Stimulated activated CD4-positive, alpha-beta T cell treated with anti-CD3 and anti-CD28 coated beads, Interleukin-2, amount 100 ng/mL, for 48 hours (primary cell): ENCODE results near the gene IAPP.
"Not testable (repeated sequence)": the region's sequence is repeated elsewhere in the genome, so short reads cannot be mapped to it uniquely, and the experiment has no call there.

ENCODE experiments used
- DNase-seq, 2 donors: peaks; one replicate each; pipeline ENCODE4 v3.0.0-alpha.2; 2020

Gene IAPP

GRCh38 chr12:21372602-21373001 lies at the start of gene IAPP:
Gene IAPP (plus strand): TSS chr12:21372902. CDS start chr12:21373352, 450 bp downstream.
- no peak for DNase-seq

DNA sequence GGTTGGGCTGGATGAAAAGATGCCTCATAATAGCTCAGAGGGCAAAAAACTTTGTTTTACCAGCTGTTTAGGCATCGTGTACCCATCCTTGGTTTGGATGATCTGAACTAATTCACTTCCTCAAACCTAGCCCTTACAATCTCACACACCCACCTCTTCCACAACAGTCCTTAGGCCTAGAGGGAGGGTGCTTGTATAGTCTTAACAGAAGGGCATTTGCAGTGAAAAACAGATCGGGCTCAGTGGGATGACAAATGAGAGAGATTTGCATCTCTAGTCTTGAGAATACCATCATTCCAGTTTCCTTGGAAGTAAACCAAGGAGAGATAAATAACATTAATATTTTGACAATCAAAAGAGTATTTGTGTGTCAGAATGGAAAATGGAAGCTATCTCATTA lies 49.0 kb upstream of the IAPP start:
- no peak for DNase-seq

- no peak for DNase-seq
Observed at GRCh38 chr12:21324551-21324950, 48.2 kb upstream of the IAPP start.

GRCh38 chr12:21328578-21328977 lies 44.1 kb upstream of the IAPP start:
- no peak for DNase-seq

DNA sequence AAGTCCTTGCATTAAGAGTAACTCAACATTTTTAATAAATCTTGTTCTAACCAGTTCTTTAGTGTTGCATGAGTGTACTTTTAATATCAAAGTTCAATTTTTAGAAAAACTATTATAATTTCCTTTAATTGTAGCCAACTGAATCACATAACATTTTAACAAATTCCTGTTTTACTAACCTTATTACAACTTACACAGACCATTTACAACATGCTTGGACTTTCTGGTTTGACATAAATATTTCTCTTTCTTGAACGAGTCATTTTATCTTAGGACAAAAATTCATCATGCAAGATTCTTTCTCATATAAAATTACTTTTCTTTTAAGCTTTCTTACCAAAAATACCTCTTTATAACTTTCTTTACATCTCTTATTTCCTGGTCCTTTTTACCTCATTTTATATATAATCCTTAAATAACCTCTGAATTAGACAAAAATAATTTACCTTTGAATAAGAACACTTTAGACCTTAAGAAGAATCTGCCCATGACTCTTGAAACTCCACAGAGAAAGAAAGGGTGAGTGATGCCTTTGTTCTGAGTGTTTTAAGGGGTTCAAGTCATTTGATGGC lies 41.9 kb upstream of the IAPP start:
- no peak for DNase-seq

DNA sequence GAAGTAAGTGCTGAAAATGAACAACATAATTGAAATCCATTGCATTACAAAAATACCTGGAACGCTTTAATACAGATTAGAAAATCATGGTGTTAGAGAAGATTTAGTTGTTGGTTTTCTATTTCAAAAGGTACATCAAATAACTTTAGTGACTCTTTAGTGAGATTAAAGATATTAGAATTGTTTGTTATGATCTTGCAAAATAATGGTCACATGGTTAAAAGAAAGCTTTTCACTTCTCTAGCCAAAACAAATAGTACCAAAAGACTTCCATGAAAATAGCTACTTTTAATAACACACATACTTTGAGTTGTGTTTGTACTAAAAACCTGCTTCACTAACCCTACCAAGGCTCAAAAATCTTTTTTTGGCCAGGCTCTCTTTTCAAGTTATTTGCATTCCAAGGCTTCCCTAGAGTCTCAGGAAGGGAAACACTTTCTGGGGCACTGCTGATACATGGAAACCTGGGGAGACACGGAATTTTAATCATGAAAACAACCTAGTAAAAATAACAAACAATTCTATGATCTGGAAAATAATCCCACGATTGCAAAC lies 37.9 kb upstream of the IAPP start, which contains the start of gene SLCO1A2:
TSS of gene SLCO1A2 (minus strand) at position 147 of the 555 bp plus-strand sequence. CDS start 270 bp downstream, outside the sequence.
- no peak for DNase-seq

DNA sequence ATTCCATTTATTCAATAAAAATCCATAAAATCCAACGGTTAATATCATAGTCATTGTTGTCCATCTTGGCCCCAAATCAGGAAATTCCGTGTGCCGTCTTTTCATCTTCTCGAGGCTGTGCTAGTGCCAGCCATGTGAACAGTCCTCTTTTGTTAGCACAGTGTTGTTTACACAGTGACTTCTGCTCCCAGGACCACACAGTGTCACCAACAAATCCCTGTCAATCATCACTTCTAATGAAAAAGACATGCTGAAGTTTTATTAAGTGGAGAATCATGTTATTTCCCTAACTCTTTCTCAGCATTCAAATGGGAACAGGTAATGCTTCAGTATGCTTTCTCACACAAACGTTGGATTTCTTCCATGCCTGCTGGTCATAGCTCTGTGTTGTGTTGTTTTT lies 36.0 kb upstream of the IAPP start:
- no peak for DNase-seq

GRCh38 chr12:21337453-21337852 lies 35.2 kb upstream of the IAPP start:
- DNase-seq: no peak

GRCh38 chr12:21337959-21338744 lies 34.5 kb upstream of the IAPP start:
- no peak for DNase-seq

GRCh38 chr12:21339921-21340320 lies 32.8 kb upstream of the IAPP start:
- no peak for DNase-seq

- no peak for DNase-seq
Observed at GRCh38 chr12:21340403-21340802, 32.3 kb upstream of the IAPP start.

DNA sequence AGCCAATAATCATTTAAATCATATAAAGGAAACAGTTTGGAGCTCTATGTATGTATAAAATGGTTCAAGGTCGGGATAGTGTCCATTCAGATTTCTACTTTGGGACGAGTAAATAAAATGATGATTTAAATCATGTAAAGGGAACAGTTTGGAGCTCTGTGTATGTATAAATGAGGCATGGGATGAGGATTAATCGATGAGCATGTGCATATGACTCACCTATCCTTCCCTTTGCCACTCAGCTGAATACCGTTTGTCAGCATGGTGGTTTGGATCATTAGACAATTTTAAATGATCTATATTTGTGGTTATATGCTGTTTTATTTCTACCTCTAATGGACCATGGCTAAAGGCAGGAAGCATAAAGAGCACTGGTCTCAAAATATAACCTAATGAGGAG lies 30.9 kb upstream of the IAPP start:
- DNase-seq: no peak

- no peak for DNase-seq
Observed at GRCh38 chr12:21343636-21344035, 29.1 kb upstream of the IAPP start.

DNA sequence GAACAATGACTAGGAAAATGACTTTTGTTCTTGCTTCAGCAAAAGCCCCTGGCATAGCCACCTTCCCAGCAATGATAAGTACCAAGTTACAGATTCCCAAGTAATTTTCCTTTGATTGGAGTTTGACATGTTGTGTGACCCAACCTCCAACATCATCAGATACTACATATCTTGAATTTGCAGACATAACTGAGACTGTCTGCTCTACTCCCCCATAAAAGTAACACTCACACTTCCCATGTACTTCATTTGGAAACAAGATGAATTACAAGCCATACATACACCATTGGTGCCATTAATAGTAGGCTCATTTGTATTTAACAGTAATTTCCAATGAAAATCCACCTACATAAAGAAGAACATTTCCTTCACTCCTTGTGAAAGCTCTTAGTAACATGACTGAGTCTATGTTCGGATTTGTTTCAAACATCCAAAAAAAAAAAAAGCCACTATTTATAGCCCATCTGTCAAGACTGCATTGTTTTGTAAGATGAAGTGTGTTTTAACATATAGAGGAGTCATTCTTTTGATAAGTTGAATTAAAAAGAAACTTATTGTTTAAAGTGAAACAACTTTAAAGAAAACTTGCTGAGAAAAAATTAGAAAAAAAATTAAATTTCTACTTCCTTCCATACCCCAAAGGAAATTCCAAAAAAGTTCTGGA lies 26.0 kb upstream of the IAPP start:
- no peak for DNase-seq

- DNase-seq: no peak
Observed at GRCh38 chr12:21350975-21351374, 21.7 kb upstream of the IAPP start.

GRCh38 chr12:21353487-21353886 lies 19.2 kb upstream of the IAPP start:
- DNase-seq: no peak

DNA sequence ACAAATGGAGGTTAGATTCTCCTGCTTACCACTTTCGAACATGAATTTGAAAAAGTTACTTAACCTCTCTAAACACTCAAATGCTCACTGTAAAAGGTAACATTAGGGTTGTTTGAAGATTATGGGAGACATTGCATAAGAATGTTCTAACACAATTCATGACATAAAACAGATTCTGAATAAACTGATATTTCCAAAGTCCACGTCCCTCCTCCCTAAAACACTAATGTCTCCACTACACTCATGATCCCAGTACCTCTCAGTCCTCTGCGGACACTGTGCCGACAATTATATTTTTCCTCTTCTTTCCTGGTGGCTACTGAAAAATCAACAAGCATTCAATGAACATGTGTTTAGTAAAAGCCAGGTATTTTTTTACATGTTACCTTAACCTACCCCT lies 18.8 kb upstream of the IAPP start:
- no peak for DNase-seq

- DNase-seq: no peak
Observed at GRCh38 chr12:21354641-21355040, 18.1 kb upstream of the IAPP start.

DNA sequence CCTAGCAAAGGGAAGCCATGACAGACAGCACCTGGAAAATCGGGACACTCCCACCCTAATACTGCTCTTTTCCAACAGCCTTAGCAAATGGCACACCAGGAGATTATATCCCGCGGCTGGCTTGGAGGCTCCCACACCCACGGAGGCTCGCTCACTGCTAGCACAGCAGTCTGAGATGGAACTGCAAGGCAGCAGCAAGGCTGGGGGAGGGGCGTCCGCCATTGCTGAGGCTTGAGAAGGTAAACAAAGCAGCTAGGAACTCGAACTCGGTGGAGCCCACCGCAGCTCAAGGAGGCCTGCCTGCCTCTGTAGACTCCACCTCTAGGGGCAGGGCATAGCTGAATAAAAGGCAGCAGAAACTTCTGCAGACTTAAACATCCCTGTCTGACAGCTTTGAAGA lies 12.1 kb upstream of the IAPP start:
- not testable (repeated sequence) for DNase-seq

- no peak for DNase-seq
Observed at GRCh38 chr12:21369141-21369980, 3.3 kb upstream of the IAPP start.

DNA sequence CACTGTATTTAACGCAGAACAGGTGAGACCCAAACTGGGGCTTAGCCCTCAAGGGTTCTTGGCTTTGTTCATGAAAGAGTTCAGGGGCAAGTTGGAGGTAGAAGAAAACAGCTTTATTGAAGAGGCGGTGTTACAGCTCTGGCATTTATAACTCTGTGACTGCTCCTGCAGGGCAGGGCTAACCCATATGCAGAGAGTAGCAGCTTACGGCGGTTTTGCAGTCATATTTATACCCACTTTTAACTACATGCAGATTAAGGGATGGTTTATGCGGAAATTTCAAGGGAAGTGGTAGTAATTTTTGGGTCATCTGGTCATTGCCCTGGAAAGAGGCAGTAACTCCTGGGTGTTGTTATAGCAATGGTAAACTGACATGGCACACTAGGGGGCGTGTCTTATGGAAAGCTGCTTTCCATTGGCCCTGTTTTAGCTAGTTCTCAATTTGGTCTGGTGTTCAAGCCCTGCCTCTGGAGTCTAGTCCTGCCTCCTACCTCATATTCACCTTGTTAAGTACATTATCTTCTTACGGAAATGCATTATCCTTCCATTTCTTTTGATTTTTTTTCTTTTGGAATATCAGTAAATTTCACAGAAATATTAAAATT lies 1.8 kb upstream of the IAPP start:
- no peak for DNase-seq

GRCh38 chr12:21379218-21379617 lies 6.5 kb downstream of the IAPP start:
- DNase-seq: no peak
